Hippocampal formation (tissue), 2 donors: Measurements from ENCODE around the gene LEMD2.

Experiments
- DNase-seq, 2 donors: peaks; one replicate each; lab custom pipeline; 2025; lab: John Stamatoyannopoulos, UW

The LEMD2 gene

GRCh38 chr6:33794910-33795623 is 6.1 kb upstream of the LEMD2 start:
- DNase-seq, result no peak

GRCh38 chr6:33792981-33793380 is 4.1 kb upstream of the LEMD2 start:
- no peak for DNase-seq

DNA sequence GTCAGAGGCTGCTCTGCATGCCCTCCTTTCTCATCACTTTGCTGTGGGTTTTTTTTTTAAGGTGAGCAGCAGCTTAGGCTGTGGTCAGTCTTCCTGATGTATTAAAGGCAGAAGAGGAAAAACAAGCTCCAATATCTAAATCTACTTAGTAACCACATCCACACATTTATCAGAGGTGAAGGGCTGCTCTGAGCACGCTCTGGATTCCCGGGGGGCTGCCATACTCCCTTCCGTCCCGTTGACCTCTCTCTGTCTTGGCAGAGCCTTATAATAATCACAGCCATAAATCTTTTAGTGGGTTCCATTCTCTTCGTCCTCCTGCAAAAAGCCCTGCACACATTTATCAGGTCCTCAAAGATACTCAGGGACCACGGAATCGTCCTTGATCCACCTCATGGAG is 2.7 kb upstream of the LEMD2 start:
- no peak for DNase-seq

GRCh38 chr6:33790910-33791309 is 2.0 kb upstream of the LEMD2 start:
- DNase-seq, result no peak

DNA sequence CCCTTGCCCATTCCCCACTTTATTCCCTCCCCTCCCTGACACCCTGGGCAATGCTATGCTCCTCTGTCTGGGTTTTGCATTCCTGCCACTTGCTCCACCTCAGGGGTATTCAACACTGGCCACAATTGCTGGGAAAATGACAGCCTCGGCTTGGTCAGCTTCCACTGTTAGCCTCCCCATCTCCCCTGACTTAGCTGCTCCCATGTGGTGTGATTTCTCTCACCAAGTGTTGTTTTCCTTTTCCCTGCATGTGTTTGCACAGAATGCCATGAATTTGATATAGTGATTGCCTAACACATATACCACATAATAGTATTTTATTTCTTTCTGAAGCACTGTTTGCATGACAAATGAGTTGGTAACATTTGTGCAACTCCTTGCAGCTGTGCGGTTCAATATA is 1.4 kb upstream of the LEMD2 start:
- DNase-seq, result no peak

DNA sequence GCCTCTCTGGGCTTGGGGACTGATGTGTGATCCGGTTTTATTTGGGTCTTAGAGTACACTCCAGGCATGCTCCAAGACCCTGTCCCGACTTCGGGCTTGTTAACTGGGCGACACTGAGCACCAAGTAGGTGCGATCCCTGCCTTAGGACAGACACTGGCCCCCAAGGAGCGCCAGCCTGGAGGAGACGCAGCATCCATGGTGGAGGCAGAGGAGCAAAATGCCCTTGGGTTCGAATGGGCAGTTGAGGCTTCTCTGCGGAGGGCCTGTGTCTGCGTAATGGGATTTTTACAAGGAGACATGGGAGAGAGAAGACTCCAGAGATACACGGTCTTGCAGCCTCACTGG is 593 bp upstream of the LEMD2 start:
- no peak for DNase-seq

GRCh38 chr6:33787954-33788693 is 806 bp downstream of the LEMD2 start:
- peak in 1 of 2 donors; percentile 50 for DNase-seq

DNA sequence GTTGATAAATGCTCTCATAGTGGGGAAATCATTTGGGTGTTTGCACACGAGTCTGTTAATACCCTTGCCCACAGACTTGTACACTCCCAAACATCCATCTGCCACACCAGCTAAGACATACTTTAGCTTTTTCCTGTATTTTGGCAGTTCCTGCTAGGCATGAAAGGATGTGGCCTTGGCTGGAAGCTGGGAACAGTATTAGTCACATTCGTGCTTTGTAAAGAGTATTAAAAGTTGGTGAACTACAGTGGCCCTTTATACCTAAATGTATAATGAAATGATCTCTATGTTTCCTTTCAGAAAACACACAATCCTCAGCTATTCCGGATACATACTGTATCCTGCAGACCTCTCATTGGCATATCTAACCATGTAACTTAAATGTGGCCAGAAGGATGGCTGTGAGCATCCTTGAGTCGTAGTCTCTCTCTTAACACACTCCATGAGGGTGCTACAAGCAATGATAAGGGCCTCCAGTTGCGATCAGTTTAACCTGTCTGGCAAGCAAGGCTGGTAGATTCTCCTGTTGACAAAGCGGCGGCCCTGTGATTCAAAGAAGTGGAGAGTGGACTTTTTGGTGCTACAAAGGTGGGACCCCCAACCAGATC is 1.5 kb downstream of the LEMD2 start:
- no peak for DNase-seq

DNA sequence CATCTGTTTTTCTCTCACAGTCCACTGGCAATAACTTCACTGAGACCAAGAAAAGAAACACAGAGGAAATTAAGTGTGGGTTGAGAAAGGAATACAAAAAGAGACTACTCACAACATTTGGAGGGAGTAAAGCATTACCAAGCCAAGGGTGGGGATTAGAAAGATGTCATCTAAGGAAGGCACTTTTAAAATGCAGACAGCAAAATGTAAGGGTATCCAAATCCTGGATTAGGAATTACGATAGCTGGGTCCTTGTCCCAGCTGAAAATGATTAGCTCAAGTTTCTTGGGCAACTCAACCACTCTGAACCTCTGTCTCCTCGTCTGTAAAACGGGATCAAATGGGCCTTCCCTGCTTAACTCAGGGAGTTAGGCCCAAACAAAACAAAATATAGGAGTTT is 2.2 kb downstream of the LEMD2 start:
- DNase-seq, result no peak

DNA sequence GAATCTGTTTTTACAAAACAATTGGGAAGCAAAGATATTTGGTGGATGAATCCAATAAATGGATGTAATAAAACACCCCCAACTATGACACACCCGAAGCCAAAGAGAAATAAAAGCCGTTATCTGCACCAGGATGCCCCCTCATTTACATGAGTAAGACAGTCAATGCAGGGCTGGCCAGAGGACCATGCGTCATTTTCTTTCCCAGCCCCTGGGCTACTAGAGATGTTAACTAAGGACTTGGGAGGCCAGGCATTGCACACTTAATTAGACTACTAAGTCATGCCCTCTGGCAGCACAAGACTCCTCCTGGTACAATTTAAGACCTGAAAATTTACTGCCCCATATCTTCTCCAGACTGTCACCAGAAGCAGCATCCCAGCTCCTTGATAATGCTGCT is 3.2 kb downstream of the LEMD2 start:
- no peak for DNase-seq

- DNase-seq, result peak in 1 of 2 donors; percentile 68
Observed at GRCh38 chr6:33784787-33785186, 4.1 kb downstream of the LEMD2 start.

GRCh38 chr6:33783781-33784520 is 5.0 kb downstream of the LEMD2 start:
- no peak for DNase-seq

- no peak for DNase-seq
Observed at GRCh38 chr6:33782561-33782960, 6.4 kb downstream of the LEMD2 start.

DNA sequence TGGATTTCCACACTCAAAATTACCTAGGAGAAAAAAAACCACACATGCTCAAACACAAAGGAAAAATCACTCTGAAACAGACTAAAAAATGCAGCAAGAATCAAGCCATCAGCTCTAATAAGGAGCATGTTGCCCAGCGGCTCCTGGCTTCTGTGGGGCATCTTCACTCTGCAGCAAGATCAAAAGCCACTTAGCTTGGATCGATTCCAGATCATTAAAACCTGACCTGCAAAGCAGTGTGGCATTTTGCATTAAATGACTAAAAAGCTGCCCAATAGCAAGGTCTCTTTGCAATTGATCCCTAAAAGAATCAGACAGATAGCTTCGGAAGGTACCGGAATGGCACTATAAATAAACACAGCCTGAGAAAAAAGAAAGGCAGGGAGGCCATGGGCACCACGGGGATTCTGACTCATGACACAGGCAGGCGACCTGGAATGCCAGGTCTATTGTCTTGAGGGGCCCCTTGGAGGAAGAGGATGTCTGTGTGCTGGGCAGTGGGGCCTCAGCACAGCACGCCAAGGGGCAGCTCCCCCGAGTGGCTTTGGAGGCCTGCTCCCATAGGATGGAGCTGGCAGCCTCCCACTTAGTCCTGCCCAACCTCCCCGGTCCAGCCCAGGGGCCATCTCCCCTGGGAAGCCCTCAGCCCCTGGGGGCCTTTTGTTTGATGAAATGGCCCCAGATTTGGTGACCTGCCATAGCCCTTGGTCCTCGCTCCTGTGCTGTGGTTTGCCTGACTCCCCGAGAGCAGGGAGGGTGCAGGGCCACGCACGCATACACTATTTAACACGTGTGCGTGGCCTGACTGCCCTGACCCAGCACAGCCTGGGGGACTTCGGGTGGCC is 7.6 kb downstream of the LEMD2 start:
- no peak for DNase-seq

DNA sequence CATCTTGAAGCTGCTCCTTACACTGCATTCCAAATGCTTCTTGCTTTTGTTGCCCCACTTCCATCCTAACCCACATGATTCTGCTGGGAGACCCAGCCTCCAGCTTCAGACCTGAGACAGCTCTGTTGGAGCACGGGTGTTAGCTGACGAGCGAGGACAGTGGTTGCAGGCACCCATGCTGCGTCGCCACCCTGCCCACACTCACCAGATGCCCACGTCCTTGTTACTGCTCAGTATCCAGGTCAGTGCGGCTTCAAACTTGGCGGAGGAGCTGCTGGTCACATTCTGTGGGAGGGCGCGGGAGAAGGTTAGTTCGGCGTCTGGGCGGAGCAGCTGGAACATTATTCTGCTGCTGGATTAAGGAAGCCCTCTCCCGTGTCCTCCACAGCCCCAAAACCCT is 9.0 kb downstream of the LEMD2 start:
- no peak for DNase-seq

DNA sequence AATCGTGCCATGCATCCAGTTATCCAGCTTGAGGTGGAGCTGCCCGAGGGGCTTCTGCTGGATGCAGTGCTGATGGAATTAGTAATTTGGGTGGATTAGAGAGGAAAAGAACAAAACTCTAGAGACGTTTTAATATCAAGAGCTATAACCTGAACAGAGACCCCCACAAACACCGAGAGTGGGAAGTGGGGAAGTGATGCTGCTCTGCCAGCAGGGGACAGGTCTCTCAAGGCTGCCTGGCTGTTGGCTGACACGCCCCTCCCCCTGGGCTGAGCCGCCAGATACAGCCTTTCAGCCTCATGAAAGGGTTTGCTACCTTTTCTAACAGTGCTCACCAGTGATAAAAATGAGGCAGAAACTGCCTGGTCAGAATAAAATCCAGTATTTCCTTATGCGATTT is 9.6 kb downstream of the LEMD2 start:
- DNase-seq, result no peak

DNA sequence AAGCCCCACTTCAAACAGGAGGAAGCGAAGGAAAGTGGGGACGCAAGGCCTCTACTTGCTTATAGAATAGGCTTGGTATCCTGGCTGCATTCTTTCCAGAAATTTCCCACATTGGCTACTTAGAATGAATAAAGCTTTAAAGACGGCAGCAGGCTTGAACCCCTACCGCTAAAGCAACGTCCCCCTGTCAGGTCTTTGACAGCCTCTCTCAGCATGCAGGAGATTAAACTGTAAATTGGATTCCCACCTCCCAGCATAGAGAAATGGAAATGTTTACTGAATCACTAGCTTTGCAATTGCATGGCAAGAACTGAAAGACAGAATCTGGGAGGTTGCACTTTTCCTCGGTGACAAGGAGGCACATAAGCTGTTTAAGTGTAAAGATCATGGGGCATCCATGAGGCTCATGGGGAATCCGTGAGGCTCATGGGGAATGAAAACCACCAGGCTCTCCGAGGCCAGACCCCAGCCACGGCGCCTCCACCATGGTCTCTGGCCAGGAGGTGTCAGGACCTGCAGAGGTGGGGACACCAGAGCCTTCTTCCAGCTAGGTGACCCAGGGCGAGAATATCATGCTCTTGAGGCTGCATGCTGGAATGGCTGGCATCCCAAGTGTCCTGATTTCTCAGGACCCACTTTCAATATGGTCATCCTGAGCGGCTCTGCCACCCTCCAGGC is 10.3 kb downstream of the LEMD2 start:
- no peak for DNase-seq

DNA sequence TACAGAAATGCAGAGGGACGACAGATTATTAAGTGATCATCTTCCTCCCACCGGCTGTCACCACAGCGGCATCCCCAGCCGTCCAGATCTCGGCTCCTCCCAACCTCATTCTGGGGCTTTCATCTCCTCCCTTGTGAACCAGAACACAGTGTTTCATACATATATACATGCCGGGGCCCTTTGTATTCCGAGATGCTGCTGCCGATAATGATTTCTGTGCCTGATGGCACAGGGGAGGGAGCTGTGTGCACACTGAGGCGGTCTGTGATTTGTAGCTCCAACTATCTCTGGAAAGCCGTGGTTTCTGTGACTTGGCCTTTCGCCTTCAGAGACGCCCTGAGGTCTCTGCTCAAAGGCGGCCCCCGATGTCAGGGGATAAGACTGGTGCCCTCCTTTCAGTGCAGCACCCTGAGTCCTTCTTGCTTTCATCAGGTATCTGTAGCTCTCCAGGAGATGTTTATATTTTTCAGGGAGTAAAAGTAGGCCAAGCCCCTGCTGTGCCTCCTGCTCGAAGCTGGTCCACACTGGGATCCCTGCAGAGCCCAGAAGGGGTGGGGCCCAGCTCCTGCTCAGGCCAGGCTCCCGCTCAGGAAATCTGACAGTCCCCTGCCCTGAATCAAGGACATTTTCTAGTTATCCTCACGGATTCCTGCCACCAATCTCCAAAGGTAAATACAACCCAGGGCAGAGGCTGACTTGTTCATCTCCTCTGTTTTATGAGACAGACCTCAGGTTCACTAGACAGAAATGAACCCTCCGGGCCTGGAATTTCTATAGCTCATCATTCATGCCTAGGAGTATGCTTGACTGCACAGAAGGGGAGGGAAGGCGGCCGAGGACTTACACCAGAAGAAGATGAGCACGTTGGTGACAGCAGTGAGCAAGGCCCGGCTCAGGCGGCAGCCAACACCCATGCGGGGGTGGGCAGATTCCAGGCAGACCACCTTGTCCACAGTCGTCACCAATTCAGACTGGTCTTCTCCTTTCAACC is 11.2 kb downstream of the LEMD2 start:
- no peak for DNase-seq

GRCh38 chr6:33776764-33777163 is 12.2 kb downstream of the LEMD2 start:
- DNase-seq, result no peak

DNA sequence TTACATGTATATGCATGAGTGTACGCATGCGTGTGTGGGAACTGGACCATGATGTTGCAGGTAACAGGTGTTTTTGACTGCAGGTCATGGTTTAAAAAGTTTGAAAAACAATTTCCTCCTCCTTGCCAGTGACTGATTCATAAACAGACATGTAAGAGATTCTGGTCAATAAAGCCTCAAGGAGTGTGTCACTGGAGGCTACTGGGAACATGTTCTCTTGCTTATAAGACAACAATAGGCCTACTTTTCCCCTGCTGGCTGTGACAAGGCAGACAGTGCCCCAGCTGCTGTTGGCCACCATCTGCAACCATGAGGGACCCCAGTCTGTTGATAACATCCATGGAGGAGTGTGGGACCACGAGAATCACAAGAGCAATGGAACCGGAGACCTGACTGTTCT is 12.7 kb downstream of the LEMD2 start:
- DNase-seq, result no peak
